ENCODE measurements around the gene PTP4A1.

Gene PTP4A1

GRCh38 chr6:63558278-63558677 lies 14.0 kb upstream of the PTP4A1 start:
- no peak for DNase-seq

- DNase-seq: no peak
These were observed 11.4 kb upstream of the PTP4A1 start for GRCh38 chr6:63560801-63561287.

DNA sequence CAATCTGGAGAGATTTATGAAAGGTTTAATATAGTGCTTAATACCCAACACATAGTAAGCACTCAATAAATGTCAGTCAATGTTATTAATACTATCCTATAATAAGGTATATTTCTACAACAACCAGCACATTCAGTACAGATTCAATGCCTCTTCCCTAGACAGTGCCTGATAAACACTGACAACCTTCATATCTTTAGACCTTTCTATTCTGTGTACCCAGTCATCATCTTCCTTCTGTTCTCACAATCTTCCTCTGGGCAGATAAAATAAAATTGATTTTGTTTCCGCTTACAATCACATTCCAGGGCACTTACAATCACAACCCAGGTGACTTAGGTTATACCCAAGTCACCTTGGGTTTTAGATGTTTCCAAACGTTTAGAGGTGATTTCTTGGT lies 11.0 kb upstream of the PTP4A1 start:
- DNase-seq: no peak

DNA sequence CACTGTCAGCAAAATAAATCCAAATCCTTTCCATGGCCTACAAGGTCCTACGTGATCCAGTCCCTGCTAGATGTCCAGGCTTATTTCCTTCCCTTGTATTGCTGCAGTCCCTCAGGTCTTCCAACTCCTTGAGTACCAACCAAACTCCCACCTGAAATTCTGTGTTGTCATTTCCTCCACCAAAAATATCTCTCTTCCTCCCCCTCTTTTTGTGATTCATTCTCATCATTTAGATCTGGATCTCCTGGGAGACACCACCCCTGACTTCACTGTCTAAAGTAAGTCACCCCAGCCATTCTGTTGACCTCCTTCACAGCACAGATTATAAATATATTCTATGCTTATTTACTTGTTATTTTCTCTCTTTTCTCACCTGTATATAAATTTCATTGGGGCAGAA lies 9.0 kb upstream of the PTP4A1 start:
- no peak for DNase-seq

GRCh38 chr6:63565058-63565726 lies 7.1 kb upstream of the PTP4A1 start:
- no peak for DNase-seq

DNA sequence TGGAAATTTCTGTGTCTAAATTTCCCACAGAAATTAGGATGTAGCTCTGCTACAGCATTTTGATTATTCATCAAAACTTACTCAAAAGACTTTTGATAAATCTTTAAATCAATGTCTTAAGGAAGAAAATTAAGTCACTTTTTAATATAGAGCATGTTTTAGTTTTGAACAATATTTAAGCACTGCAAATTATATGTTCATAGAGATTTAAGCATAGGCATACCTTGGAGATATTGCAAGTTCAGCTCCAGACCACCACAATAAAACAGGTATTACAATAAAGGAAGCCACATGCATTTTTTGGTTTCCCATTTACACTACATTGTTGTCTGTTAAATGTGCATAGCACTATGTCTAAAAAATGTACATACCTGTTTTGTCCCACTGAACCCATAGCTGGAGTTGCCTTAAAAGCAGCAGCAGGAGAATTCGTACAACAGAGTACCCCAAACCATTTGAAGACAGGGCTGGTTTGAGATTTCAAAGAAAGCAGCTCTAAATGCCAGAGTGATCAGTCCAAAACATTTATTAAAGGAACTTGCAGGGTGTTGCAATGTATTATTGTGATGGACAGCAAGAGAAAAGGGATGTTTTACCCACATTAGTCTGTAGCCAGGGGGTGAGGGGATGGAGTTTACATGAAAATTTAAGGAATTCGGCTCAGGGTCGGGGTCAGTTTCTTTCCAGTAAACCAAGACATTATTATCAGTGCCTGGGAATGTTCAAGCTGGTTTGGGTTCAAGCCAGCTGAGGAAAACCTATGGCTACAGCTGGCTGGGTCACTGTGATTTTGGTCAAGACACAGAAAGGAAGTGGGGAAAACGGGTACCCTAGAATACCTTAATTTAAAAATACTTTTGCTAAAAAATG lies 6.3 kb upstream of the PTP4A1 start:
- DNase-seq: no peak

- no peak for DNase-seq
These were observed 4.3 kb upstream of the PTP4A1 start for GRCh38 chr6:63567966-63568365.

DNA sequence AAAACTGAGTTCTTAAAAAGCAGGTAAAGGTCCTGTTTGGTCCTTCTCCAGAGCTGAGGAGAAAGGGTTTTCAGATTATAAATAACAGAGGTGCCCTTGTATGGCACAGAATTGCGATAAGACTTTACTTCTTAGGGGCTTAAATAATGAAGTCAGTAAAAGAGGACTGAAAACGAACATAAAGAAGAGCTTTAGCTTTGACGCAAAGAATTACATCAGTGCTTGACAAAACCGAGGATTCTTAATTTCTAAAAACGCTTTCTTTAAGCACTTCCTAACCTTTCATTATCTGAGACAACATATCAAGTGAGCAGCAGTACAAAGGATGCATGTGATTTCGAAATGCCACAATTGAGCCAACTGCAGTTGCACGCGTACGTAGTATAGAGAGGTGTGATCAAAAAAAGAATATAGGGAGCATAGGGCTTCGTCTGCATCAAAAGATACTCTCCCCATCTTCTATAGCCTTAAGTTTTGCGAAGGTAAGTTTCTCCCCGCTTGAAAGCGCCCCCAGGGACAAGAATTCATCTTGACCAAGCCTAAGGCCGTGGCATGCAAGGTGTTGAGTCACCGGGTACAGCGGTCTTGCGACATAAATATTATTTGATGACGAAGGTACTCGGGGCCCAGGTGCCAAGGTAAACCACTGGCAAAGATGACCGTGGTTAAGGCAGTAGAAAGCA lies 778 bp upstream of the PTP4A1 start:
- peak in 3 of 5 experiments; percentile 6 to 69 (median 10) for DNase-seq

DNA sequence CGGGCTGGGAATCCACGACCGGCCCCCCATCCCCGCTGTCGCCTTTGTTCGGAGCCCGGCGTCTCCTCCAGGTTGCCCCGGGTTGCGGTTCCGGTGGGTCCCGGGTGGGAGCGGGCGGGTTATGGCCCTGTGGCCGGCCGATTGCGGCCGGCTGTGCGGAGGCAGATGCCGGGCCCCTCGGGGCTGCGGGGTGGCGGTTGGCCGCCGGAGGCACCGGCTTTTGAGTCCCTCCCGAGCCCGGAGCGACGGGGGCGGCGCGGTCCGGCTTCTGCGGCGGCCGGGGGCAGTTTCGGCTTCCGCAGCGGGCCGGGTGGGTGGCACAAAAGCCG lies 431 bp downstream of the PTP4A1 start:
- DNase-seq: no peak

- peak; percentile 40 to 80 (median 61) for DNase-seq
These were observed 1.0 kb downstream of the PTP4A1 start for GRCh38 chr6:63573076-63573898.

DNA sequence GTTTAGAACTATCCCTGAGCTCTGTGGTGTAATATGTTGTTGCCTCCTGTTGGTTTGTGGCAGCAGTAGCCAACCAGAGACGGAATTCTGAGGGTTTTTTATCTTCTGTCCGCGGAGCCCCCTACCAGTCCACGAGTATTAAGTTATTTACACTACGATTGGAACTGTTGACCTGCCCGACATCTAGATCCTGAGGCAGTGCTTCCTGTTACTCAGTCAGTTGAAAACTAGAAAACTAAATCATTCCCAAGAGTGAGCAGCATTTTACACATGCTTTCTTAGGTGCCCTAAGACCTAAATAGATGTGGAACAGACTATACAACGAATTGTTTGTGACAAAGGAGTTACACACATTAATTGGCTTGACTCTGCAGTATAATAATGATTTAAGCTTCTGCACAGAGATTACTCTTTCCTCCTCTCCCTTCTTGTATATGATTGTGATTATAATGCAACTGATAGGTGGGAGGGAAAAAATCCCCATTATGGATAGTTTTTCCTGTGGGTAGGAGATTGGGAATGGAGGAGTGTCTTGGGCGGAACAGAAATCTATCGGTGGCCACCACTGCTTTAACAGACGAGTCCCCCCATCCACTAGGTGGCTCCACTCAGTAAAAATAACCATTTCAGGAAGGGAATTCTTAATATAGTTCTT lies 1.7 kb downstream of the PTP4A1 start:
- peak in 4 of 5 experiments; percentile 6 to 66 (median 28) for DNase-seq

- DNase-seq: no peak
These were observed 2.2 kb downstream of the PTP4A1 start for GRCh38 chr6:63574554-63574900.

- DNase-seq: no peak
These were observed 4.0 kb downstream of the PTP4A1 start for GRCh38 chr6:63576147-63576772.

GRCh38 chr6:63576985-63577712 lies 4.9 kb downstream of the PTP4A1 start:
- DNase-seq: no peak

DNA sequence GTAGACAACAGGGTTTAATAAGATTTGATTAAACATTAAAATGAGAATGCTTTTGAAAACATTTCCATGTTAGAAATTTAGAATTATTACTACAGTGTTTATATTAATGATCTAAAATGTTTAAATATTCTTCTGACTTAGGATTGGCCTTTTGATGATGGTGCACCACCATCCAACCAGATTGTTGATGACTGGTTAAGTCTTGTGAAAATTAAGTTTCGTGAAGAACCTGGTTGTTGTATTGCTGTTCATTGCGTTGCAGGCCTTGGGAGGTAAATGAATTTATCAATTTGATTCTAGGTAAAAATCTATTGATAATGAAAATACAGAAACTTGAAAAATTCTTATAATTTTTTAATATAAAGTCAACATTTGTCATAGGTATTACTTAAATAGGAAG lies 6.5 kb downstream of the PTP4A1 start:
- DNase-seq: no peak

GRCh38 chr6:63579937-63580703 lies 7.8 kb downstream of the PTP4A1 start:
- DNase-seq: no peak

DNA sequence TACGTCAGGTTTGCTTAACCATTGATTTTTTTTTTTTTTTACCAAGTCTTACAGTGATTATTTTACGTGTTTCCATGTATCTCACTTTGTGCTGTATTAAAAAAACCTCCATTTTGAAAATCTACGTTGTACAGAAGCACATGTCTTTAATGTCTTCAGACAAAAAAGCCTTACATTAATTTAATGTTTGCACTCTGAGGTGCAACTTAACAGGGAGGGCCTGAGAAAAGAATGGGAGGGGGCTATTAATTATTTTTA lies 8.4 kb downstream of the PTP4A1 start:
- no peak for DNase-seq

DNA sequence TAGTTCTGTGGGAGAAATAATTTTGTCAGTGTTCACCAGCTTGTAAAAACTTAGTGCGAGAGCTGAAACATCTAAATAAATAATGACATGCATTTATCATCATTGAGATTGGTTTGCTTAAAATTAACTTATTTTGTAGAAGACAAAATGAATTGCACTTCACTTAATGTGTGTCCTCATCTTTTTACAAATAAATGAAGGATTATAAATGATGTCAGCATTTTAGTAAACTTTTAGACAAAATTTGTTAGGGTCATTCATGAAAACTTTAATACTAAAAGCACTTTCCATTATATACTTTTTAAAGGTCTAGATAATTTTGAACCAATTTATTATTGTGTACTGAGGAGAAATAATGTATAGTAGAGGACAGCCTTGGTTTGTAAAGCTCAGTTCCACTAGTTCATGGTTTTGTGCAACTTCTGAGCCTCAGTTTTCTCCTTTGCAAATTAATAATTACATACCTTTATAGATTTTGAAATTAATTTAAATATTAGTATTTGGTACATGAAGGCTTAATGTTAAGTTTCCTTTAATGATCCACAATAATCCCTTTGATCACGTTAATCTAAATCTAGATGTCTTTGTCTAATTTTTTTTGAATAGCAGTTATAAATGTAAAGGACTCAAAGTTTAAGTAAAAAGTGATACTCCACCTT lies 9.2 kb downstream of the PTP4A1 start:
- no peak for DNase-seq

GRCh38 chr6:63582579-63583231 lies 10.4 kb downstream of the PTP4A1 start:
- no peak for DNase-seq
